A549 (cell line): Measurements from ENCODE around the gene RUNX1. TPM values are rescaled to one million over a fixed set of nuclear protein-coding genes. Genes with fewer than 3 reads are reported as not detected.

ENCODE experiments used
- ATAC-seq, 2 experiments: fragments of 200-7000 bp in 1 of 2; fragments of >200 bp in 1 of 2; cut with Nextera tagmentation in 1 of 2; cut with Tn5 transposase in 1 of 2; 3 replicates each; pipeline versions ENCODE4 v1.8.0 to v1.9.1; 2018 to 2020; ENCODE audit warnings: mild to moderate bottlenecking in 1 of 2, moderate library complexity in 1 of 2
- CTCF ChIA-PET: fragments of 300-600 bp; sonication (Branson Sonifier 250); formaldehyde crosslinking; extraction: SDS; loops from one replicate; lab custom pipeline; 2021; ENCODE audit warnings: antibody characterized with exemption, inconsistent platforms; lab: Yijun Ruan, JAX
- POLR2A ChIA-PET: fragments of 350-600 bp; formaldehyde crosslinking; extraction: SDS; loops from one replicate; lab custom pipeline; 2021; ENCODE audit warnings: antibody characterized with exemption, inconsistent platforms; lab: Yijun Ruan, JAX
- DNase-seq, 2 experiments: peaks; one replicate each; pipeline versions ENCODE4 v3.0.0 to v3.0.0-alpha.2; 2011 to 2016; ENCODE audit warnings: low read depth in 1 of 2, low spot score in 1 of 2
- FAIRE-seq: peaks from 2 replicates; lab custom pipeline; 2011; peaks lifted over from hg19 to GRCh38; lab: Jason Lieb, UNC
- H3K27ac ChIP-seq, 2 experiments: fragments of >200 bp; sonication (Bioruptor Twin); formaldehyde crosslinking; 3 replicates each; pipeline ENCODE4 v1.5.1; 2016 to 2017
- H3K4me1 ChIP-seq: fragments of >200 bp; sonication (Bioruptor Twin); formaldehyde crosslinking; 3 replicates; pipeline ENCODE4 v1.6.1; 2016
- H3K4me2 ChIP-seq: fragments of >200 bp; sonication (Bioruptor Twin); formaldehyde crosslinking; 3 replicates; pipeline ENCODE4 v1.6.1; 2016
- H3K4me3 ChIP-seq: fragments of >200 bp; sonication (Bioruptor Twin); formaldehyde crosslinking; 3 replicates; pipeline ENCODE4 v1.5.1; 2016
- H3K9me3 ChIP-seq: fragments of >200 bp; sonication (Bioruptor Twin); formaldehyde crosslinking; 3 replicates; pipeline ENCODE4 v1.6.1; 2016
- BHLHE40 ChIP-seq: IDR thresholded peaks from 2 replicates; pipeline ENCODE4 v1.6.1; 2012; ENCODE audit warnings: low read depth, low read length, inconsistent platforms
- CBX8 ChIP-seq: fragments of 200-600 bp; sonication (generic); IDR thresholded peaks from 2 replicates; pipeline ENCODE4 v1.6.1; 2016
- CHD2 ChIP-seq: fragments of 150-350 bp; IDR thresholded peaks from 2 replicates; pipeline ENCODE4 v1.6.1; 2014; ENCODE audit warnings: low read length; ENCODE audit not compliant: partially characterized antibody
- CHD4 ChIP-seq: fragments of 200-600 bp; sonication (generic); IDR thresholded peaks from 2 replicates; pipeline ENCODE4 v1.6.1; 2016; ENCODE audit warnings: antibody characterized with exemption, mild to moderate bottlenecking, borderline replicate concordance
- CTCF ChIP-seq: fragments of >200 bp; sonication (Bioruptor Twin); formaldehyde crosslinking; IDR thresholded peaks from 3 replicates; pipeline ENCODE4 v1.5.1; 2016
- E2F6 ChIP-seq: IDR thresholded peaks from 2 replicates; pipeline ENCODE4 v1.6.1; 2012; ENCODE audit warnings: low read depth, borderline replicate concordance
- EHF ChIP-seq: fragments of 250-450 bp; sonication (Bioruptor Pico); IDR thresholded peaks from 2 replicates; pipeline ENCODE4 v1.5.0; 2020; ENCODE audit warnings: mild to moderate bottlenecking
- EHMT2 ChIP-seq: fragments of 200-600 bp; sonication (generic); IDR thresholded peaks from 2 replicates; pipeline ENCODE4 v1.6.1; 2016; ENCODE audit warnings: antibody characterized with exemption, low read depth, mild to moderate bottlenecking, moderate library complexity
- FOSB ChIP-seq: fragments of 250-450 bp; sonication (Bioruptor Pico); IDR thresholded peaks from 2 replicates; pipeline ENCODE4 v1.5.0; 2020; ENCODE audit warnings: mild to moderate bottlenecking, moderate library complexity
- FOSL2 ChIP-seq, 2 experiments: fragments of 450-650 bp in 1 of 2; fragments of >200 bp in 1 of 2; sonication (Bioruptor Twin) in 1 of 2; formaldehyde crosslinking; IDR thresholded peaks; 2 replicates each; pipeline versions ENCODE4 v1.5.0 to v1.6.1; 2016 to 2020; ENCODE audit warnings: mild to moderate bottlenecking in 1 of 2, moderate library complexity in 1 of 2
- FOXS1 ChIP-seq: fragments of 250-450 bp; sonication (Bioruptor Pico); IDR thresholded peaks from 2 replicates; pipeline ENCODE4 v1.5.0; 2020; ENCODE audit warnings: mild to moderate bottlenecking, moderate library complexity
- GATA3 ChIP-seq: IDR thresholded peaks from 2 replicates; pipeline ENCODE4 v1.6.1; 2012; ENCODE audit warnings: borderline replicate concordance
- HOXB13 ChIP-seq: fragments of 250-450 bp; sonication (Bioruptor Pico); IDR thresholded peaks from 2 replicates; pipeline ENCODE4 v1.5.0; 2020; ENCODE audit warnings: low read depth, mild to moderate bottlenecking, moderate library complexity
- JUNB ChIP-seq: fragments of >200 bp; sonication (Bioruptor Twin); formaldehyde crosslinking; IDR thresholded peaks from 2 replicates; pipeline ENCODE4 v1.6.1; 2016
- KDM5A ChIP-seq: fragments of 200-600 bp; sonication (generic); IDR thresholded peaks from 2 replicates; pipeline ENCODE4 v1.6.1; 2016; ENCODE audit warnings: antibody characterized with exemption, mild to moderate bottlenecking
- MAFK ChIP-seq: fragments of 450-650 bp; IDR thresholded peaks from 2 replicates; pipeline ENCODE4 v1.6.1; 2014; ENCODE audit not compliant: partially characterized antibody
- MAX ChIP-seq: IDR thresholded peaks from 2 replicates; pipeline ENCODE4 v1.6.1; 2012
- MYC ChIP-seq: IDR thresholded peaks from 2 replicates; pipeline ENCODE4 v1.6.1; 2012; ENCODE audit warnings: mild to moderate bottlenecking, inconsistent platforms, low read length, improper control_type of control experiment, borderline replicate concordance
- PHF8 ChIP-seq: fragments of 200-600 bp; sonication (generic); IDR thresholded peaks from 2 replicates; pipeline ENCODE4 v1.6.1; 2016; ENCODE audit warnings: low read depth, mild to moderate bottlenecking, antibody characterized with exemption, moderate library complexity, borderline replicate concordance
- POLR2A ChIP-seq: IDR thresholded peaks from 2 replicates; pipeline ENCODE4 v1.6.1; 2012; ENCODE audit warnings: mild to moderate bottlenecking, low read length
- RAD21 ChIP-seq, 2 experiments: fragments of >200 bp in 1 of 2; sonication (Bioruptor Twin) in 1 of 2; formaldehyde crosslinking in 1 of 2; IDR thresholded peaks in 1 of 2; conservative IDR thresholded peaks in 1 of 2; 2 replicates in 1 of 2; 3 replicates in 1 of 2; pipeline ENCODE4 v1.6.1; 2012 to 2018; ENCODE audit warnings: inconsistent platforms in 1 of 2
- REST ChIP-seq: fragments of 200-600 bp; sonication (generic); IDR thresholded peaks from 2 replicates; pipeline ENCODE4 v1.6.1; 2016; ENCODE audit warnings: antibody characterized with exemption, mild to moderate bottlenecking, moderate library complexity
- SMC3 ChIP-seq: fragments of >200 bp; sonication (Bioruptor Twin); formaldehyde crosslinking; IDR thresholded peaks from 3 replicates; pipeline ENCODE4 v1.6.1; 2018; ENCODE audit warnings: inconsistent platforms
- TFCP2L1 ChIP-seq: fragments of 250-450 bp; sonication (Bioruptor Pico); IDR thresholded peaks from 2 replicates; pipeline ENCODE4 v1.5.0; 2021; ENCODE audit warnings: mild to moderate bottlenecking
- USF2 ChIP-seq: fragments of 450-650 bp; IDR thresholded peaks from 2 replicates; pipeline ENCODE4 v1.6.1; 2014; ENCODE audit warnings: antibody characterized with exemption
- ZNF302 ChIP-seq: fragments of 250-450 bp; sonication (Bioruptor Pico); IDR thresholded peaks from 2 replicates; pipeline ENCODE4 v1.9.0; 2021; ENCODE audit warnings: inconsistent platforms, mild to moderate bottlenecking, moderate library complexity
- WGBS: methylation state at CpG from one replicate; pipeline ENCODE4 v1.1.6; 2017; ENCODE audit errors: missing lambda C conversion rate; 5-methylcytosine and 5-hydroxymethylcytosine counted together
- polyA plus RNA-seq, 4 experiments: library from polyadenylated mRNA; depleted of rRNA in 3 of 4; stranded (reverse); fragments of >200 nt; fragmentation: RNase III in 1 of 4; extraction: RNeasy Plus Mini Kit Qiagen cat#74134 plus additional on column Dnase treatment in 1 of 4; gene quantifications; 2 replicates in 3 of 4; 3 replicates in 1 of 4; pipeline ENCODE4 v1.2.3, GENCODE V29; 2011 to 2017

RUNX1 gene
- polyA plus RNA-seq, 2 of the 4 experiments (the other 2 are of a cell fraction): 5.5 TPM

GRCh38 chr21:34870246-34870645, 178.9 kb downstream of the RUNX1 start:
- WGBS: 100% methylated on average over 3 of the region's 3 CpGs
- no peak overlapping the region for H3K4me3 ChIP-seq
- no peaks in the 10 kb centered on the region for H3K9me3 ChIP-seq
- ATAC-seq: no peak
- ChIA-PET POLR2A (no interaction called here), CTCF (interaction anchor here (1.6 kb wide), 1 partner anchor 9 kb away, joined by 5 read pairs; no protein-coding TSS in a partner anchor)
- no peak for FAIRE-seq
- peaks cover 15% of the 10 kb centered on the region for H3K4me1 ChIP-seq
- H3K4me2 ChIP-seq: no peak overlapping the region
- no peak for DNase-seq
- TF ChIP-seq CHD4: no peak
- no peak for TF ChIP-seq BHLHE40
- TF ChIP-seq MYC: no peak
- no peak for TF ChIP-seq SMC3
- TF ChIP-seq FOSL2 (IDR thresholded peaks at IDR 0.05): no peak
- TF ChIP-seq FOSL2 (CRISPR knock-in tag; IDR thresholded peaks at IDR 0.05): no peak
- no peak for TF ChIP-seq PHF8
- TF ChIP-seq FOXS1 (CRISPR knock-in tag): no peak
- TF ChIP-seq HOXB13: no peak
- no peak for TF ChIP-seq E2F6
- TF ChIP-seq KDM5A: no peak
- no peak for TF ChIP-seq CBX8
- TF ChIP-seq POLR2A: no peak
- no peak for TF ChIP-seq TFCP2L1 (CRISPR knock-in tag)
- no peak for TF ChIP-seq JUNB
- TF ChIP-seq GATA3: no peak
- TF ChIP-seq MAFK: no peak
- TF ChIP-seq RAD21 (conservative IDR thresholded peaks at IDR 0.05 in 1 of 2, IDR thresholded peaks at IDR 0.05 in 1 of 2): no peak
- no peak for TF ChIP-seq CTCF
- no peak for TF ChIP-seq CHD2
- TF ChIP-seq MAX: no peak
- H3K27ac ChIP-seq: no peak overlapping the region

- no peak for ATAC-seq
- Histone ChIP-seq H3K4me3 (no peak overlapping the region), H3K4me1 (peaks cover 22% of the 10 kb centered on the region), H3K9me3 (no peaks in the 10 kb centered on the region), H3K27ac (no peak overlapping the region), H3K4me2 (no peak overlapping the region)
- ChIA-PET CTCF (no interaction called here), POLR2A (no interaction called here)
- TF ChIP-seq USF2: no peak
- no peak for TF ChIP-seq FOSB (CRISPR knock-in tag)
- TF ChIP-seq EHMT2: no peak
- TF ChIP-seq GATA3: no peak
- TF ChIP-seq REST: no peak
- TF ChIP-seq MAFK: no peak
- TF ChIP-seq EHF (CRISPR knock-in tag): no peak
- no peak for TF ChIP-seq CTCF
- no peak for TF ChIP-seq ZNF302
- WGBS: 94% methylated on average over 7 of the region's 7 CpGs
- no peak for FAIRE-seq
- no peak for DNase-seq
Observed at GRCh38 chr21:34869545-34869944, 179.6 kb downstream of the RUNX1 start.
